NCI-H1930 (cell line): ENCODE measurements around the gene MCRS1.
"Not testable (repeated sequence)": the region's sequence is repeated elsewhere in the genome, so short reads cannot be mapped to it uniquely, and the experiment has no call there.

Experiments
- DNase-seq, 2 experiments: peaks; one replicate each; lab custom pipeline; 2025; lab: John Stamatoyannopoulos, UW

The MCRS1 gene

DNA sequence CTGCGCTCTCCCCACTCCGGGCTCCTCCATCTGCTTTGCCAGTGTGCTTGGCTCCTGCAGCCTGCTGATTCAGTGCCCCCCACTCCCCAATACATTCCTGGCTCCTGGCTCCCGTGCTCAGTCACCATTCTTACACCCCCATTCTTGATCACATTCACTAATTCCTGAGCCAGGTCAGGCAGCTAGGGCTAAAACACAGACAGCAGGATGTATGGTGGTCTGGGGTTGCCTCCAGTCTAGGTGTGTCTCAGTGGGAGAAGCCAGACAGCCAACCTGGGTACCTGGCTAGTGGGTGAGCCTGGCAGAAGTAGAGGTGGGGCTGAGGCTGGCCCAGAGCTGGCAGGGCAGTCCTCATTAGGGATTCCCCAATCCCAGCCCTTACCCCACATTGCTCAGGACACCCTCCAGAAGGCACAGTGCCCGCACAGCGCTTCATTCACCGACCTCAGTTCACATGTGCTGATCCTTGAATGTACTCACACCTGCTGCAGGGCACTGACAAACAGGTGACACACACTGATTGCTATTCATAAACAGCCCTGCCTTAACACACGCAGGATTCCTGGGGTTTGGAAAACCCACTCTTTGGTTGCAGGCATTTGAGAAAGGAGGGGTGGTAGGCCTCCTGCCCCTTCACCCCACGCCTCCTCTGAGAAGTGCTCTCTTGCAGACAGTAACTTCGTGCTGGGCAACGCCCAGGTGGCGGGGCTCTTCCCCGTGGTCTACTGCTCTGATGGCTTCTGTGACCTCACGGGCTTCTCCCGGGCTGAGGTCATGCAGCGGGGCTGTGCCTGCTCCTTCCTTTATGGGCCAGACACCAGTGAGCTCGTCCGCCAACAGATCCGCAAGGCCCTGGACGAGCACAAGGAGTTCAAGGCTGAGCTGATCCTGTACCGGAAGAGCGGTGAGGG is 27.5 kb downstream of the MCRS1 start:
- DNase-seq = no peak

DNA sequence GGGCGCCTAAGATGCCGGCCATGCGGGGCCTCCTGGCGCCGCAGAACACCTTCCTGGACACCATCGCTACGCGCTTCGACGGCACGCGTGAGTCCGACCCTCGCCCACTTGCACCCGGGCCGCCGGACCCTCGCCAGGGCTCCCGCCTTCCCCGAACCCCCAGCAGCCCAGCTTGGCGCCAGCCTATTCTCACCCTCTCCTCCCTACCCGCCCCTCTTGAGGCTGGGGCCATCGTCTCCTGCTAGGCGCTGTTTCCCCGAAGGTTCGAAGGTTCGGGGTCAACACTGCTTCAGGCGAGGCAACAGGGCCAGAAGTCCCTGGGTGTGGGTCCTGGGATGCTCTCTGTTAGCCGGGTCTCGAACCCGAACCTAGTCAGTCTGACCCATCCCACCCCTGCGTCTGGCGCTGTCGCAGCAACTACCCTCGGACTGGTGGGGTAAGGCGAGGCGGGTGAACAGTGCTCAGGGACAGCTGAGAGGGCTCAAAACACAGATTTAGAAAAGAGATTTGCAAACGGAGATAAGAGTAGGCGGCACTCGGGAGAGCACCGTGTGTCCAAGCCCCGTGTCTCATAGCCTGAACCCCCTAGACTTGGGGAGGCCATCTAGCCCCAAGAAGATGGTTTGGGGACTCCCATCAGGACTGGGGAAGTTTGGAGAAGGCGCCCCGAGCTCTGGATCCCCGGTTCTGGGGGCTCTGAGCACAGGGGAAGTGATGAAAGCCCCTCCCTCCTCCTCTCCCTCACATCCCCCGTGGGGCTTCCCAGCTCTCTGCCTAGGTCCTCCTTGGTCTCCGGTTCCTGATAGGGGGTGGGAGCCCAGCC is 28.3 kb downstream of the MCRS1 start:
- no peak for DNase-seq

DNA sequence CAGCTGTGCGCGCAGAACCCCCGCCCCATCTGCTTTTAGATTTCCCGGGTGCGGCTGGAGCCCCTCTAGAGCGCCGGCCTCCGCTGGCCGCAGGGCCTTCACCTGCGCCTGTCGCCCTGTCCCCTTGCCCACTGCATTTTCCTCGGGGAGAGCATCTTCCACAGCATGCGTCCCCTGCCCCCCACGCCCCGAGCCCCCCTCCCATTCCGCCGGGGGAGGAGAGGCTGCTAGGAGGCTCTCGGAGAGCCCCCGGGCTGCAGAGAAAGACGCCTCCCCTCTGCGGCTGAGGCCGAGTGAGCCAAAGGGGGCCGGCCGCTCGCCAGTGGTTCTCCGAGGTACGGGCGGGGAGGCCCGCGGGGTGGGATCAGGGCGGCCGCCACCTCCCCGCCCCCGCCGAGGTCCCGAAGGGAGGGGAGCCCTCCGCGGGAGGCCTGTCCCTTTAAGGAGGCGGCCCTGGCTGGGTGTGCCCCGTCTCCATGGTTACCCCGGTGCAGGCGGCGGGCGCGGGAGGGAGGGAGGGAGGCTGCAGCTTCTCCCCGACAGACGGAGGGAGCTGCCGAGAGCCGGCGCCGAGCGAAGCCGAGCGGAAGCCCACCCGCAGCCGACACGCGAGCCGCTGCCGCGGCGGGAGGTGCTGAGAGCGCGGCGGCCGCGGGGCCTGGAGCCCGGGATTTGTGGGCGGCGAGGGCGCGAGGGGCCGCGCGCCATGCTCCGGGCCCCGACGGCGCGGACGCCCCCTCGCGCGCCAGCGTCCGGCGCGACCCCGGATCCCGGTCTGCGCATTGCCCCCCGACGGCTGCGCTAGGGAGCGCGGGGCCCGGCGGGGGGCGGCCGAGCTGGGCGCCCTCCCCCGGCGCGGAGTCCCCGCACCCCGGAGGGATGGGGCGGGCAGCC is 29.2 kb downstream of the MCRS1 start, which contains the start of gene KCNH3:
Gene KCNH3 (plus strand): TSS at position 521 of the 894 bp plus-strand sequence. CDS start 387 bp downstream, outside the sequence.
- DNase-seq = peak; percentile 53 to 64

DNA sequence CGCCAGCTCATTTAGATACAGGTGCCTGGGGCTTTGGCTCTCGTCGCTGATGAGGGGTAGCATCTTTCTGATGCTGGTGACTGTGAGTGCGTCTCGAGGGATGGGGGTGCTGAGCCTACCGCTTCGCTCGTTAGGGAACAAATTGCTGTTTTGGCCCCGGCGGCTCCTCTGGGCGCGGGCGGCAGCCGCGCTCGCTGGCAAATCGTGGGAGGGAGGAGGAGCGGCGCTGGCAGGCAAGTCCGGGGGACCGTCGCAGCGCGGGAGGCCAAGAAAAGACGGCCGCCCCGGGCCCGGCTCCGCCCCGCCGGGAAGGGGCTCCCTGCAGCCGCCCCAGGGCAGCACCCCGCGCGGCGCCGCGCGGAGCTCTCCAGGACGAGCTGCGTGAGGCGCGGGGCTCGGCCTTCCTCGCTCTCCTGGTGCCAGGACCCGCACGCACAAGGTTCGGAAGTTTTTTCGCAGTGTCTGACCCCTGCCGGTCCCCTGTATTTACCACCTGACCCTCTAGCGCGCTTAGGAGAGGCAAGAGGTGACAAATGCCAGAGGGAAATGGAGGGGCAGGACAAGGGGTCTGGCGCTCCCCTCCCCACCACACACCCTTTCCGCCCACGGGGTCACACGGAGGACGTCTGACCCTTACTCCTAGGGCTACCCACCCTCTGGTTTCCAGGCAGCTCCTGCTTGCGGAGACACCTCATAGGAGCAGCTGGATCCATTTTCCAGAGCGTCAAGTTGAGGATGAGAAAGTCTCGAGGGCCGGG is 30.0 kb downstream of the MCRS1 start:
- no peak for DNase-seq

DNA sequence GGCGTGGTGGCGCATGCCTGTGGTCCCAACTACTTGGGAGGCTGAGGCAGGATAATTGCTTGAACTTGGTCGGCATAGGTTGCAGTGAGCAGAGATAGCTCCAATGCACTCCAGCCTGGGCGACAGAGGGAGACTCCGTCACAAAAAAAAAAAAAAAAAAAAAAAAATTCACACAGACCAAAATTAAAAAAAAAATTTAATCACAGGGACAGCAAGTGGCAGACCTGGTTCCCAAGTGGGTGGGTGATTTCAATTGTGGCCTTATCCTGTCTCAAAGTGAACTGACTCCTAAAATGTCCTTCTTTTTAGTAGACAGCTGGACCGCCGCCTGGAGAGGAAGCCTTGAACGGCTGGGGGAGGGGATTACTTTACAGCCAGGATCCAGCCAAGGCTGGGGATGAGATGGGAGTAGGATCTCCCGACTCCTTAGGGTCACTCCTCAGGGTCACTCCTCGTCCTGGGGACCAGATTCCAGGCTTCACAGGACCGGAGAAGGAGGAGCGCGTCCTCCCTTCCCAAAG is 30.7 kb downstream of the MCRS1 start:
- DNase-seq = no peak

DNA sequence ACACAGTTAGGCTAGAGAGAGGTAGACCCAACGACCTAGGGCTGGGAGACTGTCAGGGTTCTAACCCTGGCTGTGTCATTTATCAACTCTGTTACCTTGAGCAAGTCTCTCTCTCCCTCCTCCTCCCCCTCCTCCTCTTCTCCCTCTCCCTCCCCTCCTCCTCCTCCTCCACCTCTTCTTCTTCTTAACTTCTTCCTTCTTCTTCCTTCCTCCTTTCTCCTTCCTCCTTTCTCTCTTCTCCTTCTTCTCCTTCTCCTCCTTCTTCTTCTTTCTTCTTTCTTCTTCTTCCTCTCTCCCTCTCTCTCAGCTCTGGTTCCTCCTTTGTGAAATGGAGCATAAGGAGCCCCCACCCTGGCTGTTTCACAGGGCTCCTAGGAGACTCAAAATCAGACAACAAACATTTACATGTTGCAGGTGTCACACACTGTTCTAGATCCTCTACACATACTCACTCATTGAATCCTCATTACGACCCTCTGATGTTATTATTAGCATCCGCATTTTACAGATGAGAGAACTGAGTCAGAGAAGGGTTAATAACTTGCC is 31.3 kb downstream of the MCRS1 start:
- DNase-seq = no peak

DNA sequence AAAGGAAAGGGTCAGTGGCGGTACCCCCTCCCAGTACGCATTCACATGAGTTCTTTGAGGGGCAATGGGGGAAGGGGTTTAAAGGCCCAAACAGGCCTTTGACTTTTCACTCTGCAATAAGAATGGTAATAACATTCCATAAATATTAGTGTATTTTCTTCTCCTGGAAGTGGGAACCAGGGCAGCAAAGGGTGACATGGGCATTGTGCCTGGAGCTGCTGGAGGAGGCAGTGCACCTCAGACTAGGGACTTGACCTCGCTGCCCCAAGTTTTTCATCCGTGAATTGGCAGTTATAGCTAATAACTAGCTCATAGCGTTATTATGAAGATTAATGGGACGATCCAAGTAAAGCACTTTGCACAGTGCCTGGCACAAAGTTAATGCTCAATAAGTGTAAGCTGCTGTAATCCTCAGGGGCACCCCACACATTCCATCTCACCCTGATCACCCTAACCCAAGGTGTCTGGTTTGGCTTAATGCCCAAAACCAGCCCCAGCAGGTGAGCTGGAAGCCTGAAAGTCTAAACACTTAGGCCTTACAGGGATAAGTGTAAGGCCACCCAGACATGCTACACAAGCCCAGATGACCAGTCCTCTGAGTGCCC is 31.9 kb downstream of the MCRS1 start:
- DNase-seq = no peak

DNA sequence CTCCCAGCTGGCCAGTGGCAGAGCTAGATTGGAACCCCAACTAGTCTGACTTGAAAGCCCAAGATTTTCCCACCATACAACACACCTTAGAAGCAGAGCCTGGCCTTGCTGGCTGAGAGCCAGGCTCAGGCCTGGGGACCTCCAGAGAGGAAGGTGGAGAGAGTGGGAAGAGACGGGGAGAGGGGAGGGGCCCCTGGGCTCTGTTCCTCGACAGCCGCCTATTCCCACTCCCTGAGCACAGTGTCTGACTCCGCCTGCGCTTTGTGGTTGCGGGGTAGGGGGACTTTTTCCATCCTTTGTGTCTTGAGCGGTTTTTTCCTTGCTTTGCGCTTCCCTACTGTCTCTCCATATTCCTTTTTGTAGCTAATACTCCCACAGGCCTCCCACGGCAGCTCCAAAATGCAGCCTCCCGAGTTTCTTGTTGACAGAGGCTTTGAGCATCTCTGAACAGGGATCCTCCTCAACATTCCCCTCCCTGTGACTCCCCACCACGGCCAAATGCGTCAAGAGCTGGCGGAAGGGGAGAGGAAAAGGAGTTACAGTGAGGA is 33.1 kb downstream of the MCRS1 start:
- no peak for DNase-seq

DNA sequence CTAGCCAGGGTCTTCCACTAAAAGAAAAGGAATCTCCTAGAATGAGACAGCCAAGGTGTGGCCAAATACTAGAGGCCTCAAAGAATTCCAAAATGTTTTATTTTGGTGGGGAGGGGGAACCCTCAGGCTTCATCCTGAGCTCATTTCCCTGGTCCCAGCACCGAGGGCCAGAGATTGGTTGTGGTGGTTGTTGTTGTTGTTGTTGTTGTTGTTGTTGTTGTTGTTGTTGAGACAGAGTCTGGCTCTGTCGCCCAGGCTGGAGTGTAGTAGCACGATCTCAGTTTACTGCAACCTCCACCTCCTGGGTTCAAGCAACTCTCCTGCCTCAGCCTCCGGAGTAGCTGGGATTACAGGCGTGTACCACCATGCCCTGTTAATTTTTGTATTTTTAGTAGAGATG is 33.8 kb downstream of the MCRS1 start:
- not testable (repeated sequence) for DNase-seq

DNA sequence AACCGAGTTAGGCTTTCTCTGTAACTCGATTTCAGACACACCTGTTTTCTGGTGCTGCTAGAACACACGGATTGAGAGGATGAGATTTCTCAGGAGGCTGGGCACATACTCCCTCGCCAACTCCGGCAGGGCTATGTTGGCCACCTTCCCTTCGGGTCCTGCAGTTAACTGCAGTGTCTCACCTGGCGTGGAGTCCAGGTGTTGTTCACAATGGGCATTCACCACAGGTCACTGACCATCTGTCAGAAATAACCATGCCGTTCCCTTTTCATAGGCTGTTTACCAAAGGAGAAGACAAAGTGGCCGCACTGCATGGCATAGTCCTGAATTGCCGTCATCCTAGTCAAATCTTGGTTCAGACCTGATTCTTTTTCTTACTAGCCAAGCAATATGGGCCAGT is 34.6 kb downstream of the MCRS1 start:
- no peak for DNase-seq

DNA sequence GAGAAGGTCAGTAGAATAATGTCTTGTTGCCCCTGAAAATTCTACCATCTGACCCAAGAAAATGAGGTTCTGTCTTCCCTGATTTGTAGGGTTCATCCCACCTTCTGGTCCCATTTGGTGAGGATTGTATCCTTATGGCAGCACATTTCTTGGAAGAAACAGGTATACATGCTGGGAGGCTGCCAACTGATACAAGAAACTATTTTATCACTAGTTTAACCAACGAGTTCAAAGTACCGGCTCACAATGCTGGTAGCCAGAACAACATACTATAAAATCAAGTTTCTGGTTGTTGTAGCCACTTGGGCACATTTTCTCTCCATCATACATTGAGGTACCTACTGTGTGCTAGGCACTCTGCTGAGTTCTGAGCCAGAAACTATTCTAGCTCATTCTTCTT is 36.2 kb downstream of the MCRS1 start:
- DNase-seq = no peak

DNA sequence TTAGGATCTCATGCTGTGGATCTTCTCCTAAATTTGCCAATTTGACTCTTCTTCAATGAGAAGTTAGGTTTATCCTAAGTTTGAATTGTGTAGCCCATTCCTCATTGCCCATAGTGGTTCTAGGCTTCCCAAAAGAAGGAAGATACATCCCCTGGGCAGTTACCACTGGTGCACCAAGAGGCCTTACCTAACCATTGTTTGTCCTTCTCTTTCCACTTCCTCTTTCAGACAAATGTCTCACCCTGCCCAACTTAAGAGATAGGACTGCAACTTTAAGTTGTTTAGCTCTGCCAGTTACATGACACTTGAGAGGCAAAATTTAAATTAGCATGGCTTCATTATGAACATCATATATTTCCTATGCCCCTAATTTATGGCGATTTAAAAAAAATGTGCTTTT is 38.5 kb downstream of the MCRS1 start:
- no peak for DNase-seq

DNA sequence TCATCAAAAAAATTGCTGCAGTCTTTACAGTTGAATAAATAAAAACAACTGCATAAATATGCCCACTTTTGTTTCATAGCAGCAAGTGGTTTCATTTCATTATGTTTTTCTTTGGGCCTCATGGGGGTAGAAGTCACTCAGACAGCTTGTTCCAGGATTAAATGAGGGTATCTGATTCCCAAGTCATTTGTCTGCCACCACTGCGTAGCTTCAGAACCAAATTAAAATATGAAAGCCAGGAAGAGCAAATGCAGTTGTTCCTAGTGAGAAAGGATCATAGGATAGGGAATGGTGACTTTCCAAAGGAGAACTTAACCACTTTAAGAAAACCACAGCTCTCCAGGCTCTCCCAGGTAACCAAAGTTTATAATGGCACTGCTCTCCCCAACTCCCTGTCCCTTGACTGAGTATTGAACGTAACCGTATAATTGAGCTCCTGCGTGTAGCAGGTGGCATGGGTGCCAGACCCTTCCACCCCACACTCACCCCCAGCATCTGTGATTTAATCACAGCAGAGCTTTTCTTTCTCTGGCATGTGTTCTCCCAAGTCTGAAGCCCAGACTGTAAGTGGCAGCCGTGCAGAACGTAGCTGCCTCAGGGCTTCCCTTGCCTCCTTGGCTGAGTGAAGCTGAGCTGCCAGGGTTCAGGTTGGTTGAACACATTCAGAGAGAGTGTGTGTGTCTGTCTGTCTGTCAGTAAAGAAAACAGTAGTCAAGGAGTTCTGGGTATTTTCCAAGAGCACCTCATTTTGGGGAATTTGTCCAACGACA is 40.4 kb downstream of the MCRS1 start:
- no peak for DNase-seq

DNA sequence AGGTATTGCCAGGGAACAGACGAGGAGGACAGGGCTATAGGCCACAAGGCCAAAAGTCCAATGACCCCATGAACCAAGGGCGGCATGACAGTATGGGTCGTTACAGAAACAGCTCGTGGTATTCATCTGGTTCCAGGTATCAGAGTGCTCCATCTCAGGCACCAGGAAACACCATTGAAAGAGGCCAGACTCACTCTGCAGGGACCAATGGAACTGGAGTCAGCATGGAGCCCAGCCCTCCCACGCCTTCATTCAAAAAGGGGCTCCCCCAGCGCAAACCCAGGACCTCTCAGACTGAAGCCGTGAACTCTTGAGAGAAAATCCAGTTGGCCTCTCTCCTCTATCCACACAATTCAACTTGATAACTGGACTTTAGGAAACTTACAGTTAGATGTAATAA is 42.0 kb downstream of the MCRS1 start:
- no peak for DNase-seq

DNA sequence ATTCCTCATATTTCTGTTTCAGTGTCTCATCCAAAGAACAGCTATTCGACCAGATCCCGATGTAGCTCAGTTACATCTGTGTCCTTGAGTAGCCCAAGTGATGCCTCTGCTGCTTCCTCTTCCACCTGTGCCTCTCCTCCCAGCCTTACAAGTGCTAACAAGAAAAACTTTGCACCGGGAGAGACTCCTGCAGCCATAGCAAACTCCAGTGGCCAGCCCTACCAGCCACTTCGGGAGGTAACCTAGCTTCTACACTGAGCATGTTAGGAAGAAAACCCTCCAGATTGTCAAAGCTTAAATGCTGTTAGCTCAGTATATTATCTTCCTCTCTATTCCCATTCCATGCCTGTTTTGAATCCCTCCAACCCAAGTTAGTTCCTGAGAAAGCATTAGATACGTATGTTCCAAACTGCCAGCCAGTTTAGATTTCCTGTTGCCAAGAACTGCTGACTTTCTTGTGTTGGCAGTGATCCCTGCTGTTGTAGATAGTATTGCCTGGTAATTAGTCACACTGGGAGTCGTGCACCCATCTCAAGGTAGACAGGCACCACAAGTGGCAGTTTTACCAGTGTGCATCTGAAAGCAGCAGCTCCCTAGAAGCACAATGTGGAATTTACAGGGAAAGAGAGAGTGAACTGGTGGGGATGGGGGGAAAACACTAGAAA is 43.1 kb downstream of the MCRS1 start:
- no peak for DNase-seq

DNA sequence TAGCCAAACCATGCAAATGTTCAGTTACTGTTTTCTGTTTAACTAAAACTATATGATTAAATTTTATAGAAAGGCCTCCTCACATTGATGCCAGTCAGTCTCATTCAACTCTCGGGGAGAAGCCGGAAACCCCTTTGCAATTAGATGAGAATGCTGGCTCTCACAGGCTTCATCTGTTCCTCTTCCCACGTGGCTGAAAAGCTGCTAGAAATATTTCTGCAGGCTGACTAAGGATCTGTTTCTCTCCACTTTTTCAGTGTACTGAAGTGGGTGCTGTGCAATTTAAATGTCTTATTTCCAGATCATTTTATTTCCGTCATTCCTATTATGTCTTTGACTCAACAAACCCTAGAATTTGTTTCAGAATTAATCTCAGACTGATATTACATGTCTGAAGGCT is 46.6 kb downstream of the MCRS1 start:
- DNase-seq = no peak

DNA sequence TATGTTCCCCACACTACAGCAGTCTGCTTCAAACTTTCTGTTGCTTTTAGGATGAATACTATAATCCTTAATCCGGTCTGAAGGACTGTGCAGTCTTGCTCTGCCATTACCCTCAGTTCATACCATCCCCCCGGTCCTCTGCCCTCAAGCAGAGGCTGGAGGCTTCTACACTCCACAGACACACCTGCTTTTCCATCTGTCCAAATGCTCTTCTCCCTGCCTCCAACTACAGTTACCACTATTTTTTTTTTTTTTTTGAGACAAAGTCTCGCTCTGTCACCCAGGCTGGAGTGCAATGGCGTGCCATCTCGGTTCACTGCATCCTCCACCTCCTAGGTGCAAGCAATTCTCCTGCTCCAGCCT is 48.4 kb downstream of the MCRS1 start:
- no peak for DNase-seq

DNA sequence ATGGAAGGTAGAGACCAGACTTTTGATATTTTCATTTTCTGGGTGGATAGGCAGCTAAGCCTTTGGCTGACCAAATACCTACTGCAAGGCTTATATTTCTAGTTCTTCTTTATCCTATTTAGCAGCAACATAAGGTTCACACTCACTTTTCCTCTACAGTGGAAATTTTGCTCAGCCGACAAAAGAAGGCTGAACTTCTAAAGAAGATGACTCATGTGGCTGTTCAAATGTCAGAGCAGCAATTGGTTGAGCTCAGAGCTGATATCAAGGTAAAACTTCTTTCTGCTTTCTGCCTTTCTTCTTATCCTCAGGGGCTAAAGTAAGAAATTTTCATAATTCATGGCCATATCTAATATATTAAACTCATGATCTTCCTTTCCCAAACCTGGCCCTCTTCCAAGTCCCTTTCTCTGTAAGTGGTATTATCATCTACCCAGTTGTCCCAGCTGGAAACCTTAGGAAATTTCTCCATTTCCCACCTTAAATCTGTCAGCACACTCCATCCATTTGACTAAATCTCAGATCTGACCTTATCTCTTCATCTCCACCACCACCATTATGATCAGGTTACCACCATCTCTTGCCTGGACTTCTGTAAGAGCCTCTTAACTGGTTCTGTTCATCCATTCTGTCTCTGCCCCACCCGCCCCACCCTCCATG is 48.9 kb downstream of the MCRS1 start:
- DNase-seq = no peak
